ENCODE results near the gene GFRA1.

DNA sequence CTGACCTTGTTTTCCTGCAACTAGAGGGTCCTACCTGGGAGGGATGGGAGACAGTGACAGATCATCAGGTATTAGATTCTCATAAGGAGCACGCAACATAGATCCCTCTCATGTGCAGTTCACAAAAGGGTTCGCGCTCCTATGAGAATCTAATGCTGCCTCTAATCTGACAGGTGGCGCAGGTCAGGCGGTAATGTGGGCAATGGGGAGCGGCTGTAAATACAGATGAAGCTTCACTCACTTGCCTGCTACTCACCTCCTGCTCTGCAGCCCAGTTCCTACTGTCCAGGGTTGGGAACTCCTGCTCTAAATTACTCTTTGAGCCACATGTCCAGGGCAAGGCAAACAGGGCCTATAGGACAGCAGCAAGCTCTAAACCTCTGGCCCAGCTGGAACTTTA lies 46.2 kb downstream of the GFRA1 start:
- TF ChIP-seq POLR2AphosphoS5 (IDR thresholded peaks at IDR 0.05), result no peak
- TF ChIP-seq, protein P1, sequence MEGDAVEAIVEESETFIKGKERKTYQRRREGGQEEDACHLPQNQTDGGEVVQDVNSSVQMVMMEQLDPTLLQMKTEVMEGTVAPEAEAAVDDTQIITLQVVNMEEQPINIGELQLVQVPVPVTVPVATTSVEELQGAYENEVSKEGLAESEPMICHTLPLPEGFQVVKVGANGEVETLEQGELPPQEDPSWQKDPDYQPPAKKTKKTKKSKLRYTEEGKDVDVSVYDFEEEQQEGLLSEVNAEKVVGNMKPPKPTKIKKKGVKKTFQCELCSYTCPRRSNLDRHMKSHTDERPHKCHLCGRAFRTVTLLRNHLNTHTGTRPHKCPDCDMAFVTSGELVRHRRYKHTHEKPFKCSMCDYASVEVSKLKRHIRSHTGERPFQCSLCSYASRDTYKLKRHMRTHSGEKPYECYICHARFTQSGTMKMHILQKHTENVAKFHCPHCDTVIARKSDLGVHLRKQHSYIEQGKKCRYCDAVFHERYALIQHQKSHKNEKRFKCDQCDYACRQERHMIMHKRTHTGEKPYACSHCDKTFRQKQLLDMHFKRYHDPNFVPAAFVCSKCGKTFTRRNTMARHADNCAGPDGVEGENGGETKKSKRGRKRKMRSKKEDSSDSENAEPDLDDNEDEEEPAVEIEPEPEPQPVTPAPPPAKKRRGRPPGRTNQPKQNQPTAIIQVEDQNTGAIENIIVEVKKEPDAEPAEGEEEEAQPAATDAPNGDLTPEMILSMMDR (IDR thresholded peaks at IDR 0.05), result no peak
